Heart right ventricle (tissue), 16 donors: ENCODE results near the gene CLTCL1. TPM values are rescaled to one million over a fixed set of nuclear protein-coding genes. Genes with fewer than 3 reads are reported as not detected.
"Not testable (repeated sequence)": the region's sequence is repeated elsewhere in the genome, so short reads cannot be mapped to it uniquely, and the experiment has no call there.

Experiments
- ATAC-seq, 8 donors: fragments of 200-7000 bp; cut with Tn5 transposase; one replicate each; pipeline ENCODE4 v1.9.1; 2020; ENCODE audit warnings: mild to moderate bottlenecking in 8 of 8, moderate library complexity in 8 of 8, moderate number of reproducible peaks in 1 of 8
- DNase-seq, 2 donors: peaks; one replicate each; pipeline ENCODE4 v3.0.0-alpha.2; 2020
- H3K27ac ChIP-seq, 10 donors: fragments of 200-600 bp; sonication (generic) in 2 of 10; one replicate each; pipeline versions ENCODE4 v1.5.0 to v1.8.0; 2020 to 2022; ENCODE audit warnings: mild to moderate bottlenecking in 3 of 10
- H3K27me3 ChIP-seq, 7 donors: fragments of 200-600 bp; one replicate each; pipeline ENCODE4 v1.8.0; 2021 to 2022; ENCODE audit warnings: mild to moderate bottlenecking in 2 of 7
- H3K36me3 ChIP-seq, 9 donors: fragments of 200-600 bp; sonication (generic) in 1 of 9; one replicate each; pipeline versions ENCODE4 v1.5.0 to v1.8.0; 2020 to 2022; ENCODE audit warnings: mild to moderate bottlenecking in 2 of 9
- H3K4me1 ChIP-seq, 9 donors: fragments of 200-600 bp; sonication (generic) in 1 of 9; one replicate each; pipeline versions ENCODE4 v1.5.0 to v1.8.0; 2020 to 2022; ENCODE audit warnings: mild to moderate bottlenecking in 4 of 9
- H3K4me3 ChIP-seq, 10 donors: fragments of 200-600 bp; sonication (generic) in 2 of 10; one replicate each; pipeline versions ENCODE4 v1.5.0 to v1.8.0; 2020 to 2022; ENCODE audit warnings: mild to moderate bottlenecking in 7 of 10, moderate library complexity in 2 of 10
- H3K9me3 ChIP-seq, 11 donors: fragments of 200-600 bp in 10 of 11; sonication (generic) in 2 of 11; one replicate each; pipeline versions ENCODE4 v1.5.0 to v1.8.0; 2013 to 2022; ENCODE audit warnings: mild to moderate bottlenecking in 2 of 11, control low read depth in 1 of 11, moderate library complexity in 1 of 11
- CTCF ChIP-seq, 9 donors: fragments of 200-600 bp; sonication (generic) in 2 of 9; IDR thresholded peaks; one replicate each; pipeline versions ENCODE4 v1.5.0 to v1.8.0; 2021 to 2022; ENCODE audit warnings: antibody characterized with exemption in 9 of 9, mild to moderate bottlenecking in 5 of 9, moderate library complexity in 1 of 9
- WGBS, 2 donors: extraction: QIAGEN DNeasy Blood & Tissue Kit; methylation state at CpG; one replicate each; pipeline ENCODE4 v1.1.7; 2013; ENCODE audit warnings: inconsistent platforms in 1 of 2; 5-methylcytosine and 5-hydroxymethylcytosine counted together
- intact Hi-C, 10 donors: fragments of 100-400 bp; cut with DNase I; formaldehyde crosslinking; loops; one replicate each; pipeline versions ENCODE4 v1.11.1 to v1.14.2; 2022
- polyA plus RNA-seq, 2 donors: library from polyadenylated mRNA; stranded (reverse); fragments of 200-250 nt; gene quantifications; one replicate each; pipeline ENCODE4 v1.2.3, GENCODE V29; 2013
- total RNA-seq, 10 donors: library from RNA; stranded (reverse); fragmentation: NEBNext Ultra II Directional in 3 of 10; extraction: Animal tissue kit (Norgen Biotek cat#: 25700) in 3 of 10; gene quantifications; one replicate each; pipeline versions ENCODE4 v1.2.1 to v1.2.4, GENCODE V29; 2021 to 2023
- donor health status: Arrhythmogenic right ventricular cardiomyopathy.
- donor health status: ischemic (EF 13 %, LVEDD 7.1; RV severe dilation, severe dysfunction).
- donor health status: healthy with polysubstance abuse.
- donor health status: DM: no; HTN: yes; CAD: no.
- donor health status: DM: no; HTN: no; CAD: no.
- donor health status: ischemic (EF 25% LVEDD 6.9; RV normal size, moderate dysfunction).
- donor health status: ischemic (EF 25% LVEDD 5.7; RV mildly dilated, moderate dysfunction).
- donor health status: healthy.
- donor health status: DM: yes; HTN: yes; CAD: no.
- donor health status: Ischemic cardiomyopathy.
- donor health status: ischemic (EF 35%, LVEDD 5.7; RV mildly dilated, moderate dysfunction).
- donor health status: nonischemic (EF 11% LVEDD 7.7; RV severe dilation, severe dysfunction).
- donor health status: DM: yes; HTN: yes; CAD: no.
- donor health status: PGD.
- donor health status: ischemic (EF 29% LVEDD 5.4; RV normal size, mild dysfunction).
- donor health status: nonischemic (EF 23%, LVEDD 6.1; RV moderate dilation, normal function).

Gene CLTCL1
- total and polyA plus RNA-seq, 12 donors = 5.4 to 21.9 (median 13.1) TPM

GRCh38 chr22:19325296-19325948 lies 33.9 kb upstream of the CLTCL1 start:
- TF ChIP-seq CTCF (IDR thresholded peaks at IDR 0.05) = no peak
- H3K27ac ChIP-seq = no peak overlapping the region
- intact Hi-C loops = no loop called here
- H3K4me3 ChIP-seq = no peak overlapping the region
- peaks cover 0 to 19% (median 0%) of the 10 kb centered on the region in 11 donors for H3K9me3 ChIP-seq
- H3K27me3 ChIP-seq = no peaks in the 10 kb centered on the region
- no peaks in the 10 kb centered on the region for H3K4me1 ChIP-seq
- ATAC-seq (no peak), DNase-seq (no peak)
- WGBS, 2 donors = 90 to 94% methylated on average over 5 of the region's 5 CpGs
- H3K36me3 ChIP-seq = peaks cover 0 to 23% (median 12%) of the 10 kb centered on the region in 9 donors

DNA sequence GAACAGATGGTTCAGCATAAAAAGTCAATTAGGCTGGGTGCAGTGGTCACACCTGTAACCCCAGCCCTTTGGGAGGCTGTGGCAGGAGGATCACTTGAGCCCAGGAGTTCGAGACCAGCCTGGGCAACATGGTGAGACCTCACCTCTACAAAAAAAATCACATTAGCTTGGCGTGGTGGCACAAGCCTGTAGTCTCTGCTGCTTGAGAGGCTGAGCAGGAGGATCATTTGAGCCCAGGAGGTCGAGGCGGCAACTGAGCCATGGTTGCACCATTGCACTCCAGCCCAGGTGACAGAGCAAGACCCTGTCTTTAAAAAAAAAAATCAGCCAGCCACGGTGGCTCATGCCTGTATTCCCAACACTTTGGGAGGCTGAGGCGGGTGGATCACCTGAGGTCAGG lies 31.9 kb upstream of the CLTCL1 start:
- peaks cover 0 to 38% (median 0%) of the 10 kb centered on the region in 11 donors for H3K9me3 ChIP-seq
- H3K36me3 ChIP-seq, H3K27ac ChIP-seq, H3K4me1 ChIP-seq, intact Hi-C loops, ATAC-seq, DNase-seq, H3K27me3 ChIP-seq, H3K4me3 ChIP-seq: not testable (repeated sequence)
- WGBS, 2 donors = 92 to 93% methylated on average over 6 of the region's 6 CpGs

- no peak for ATAC-seq
- Histone ChIP-seq H3K9me3 (peaks cover 1 to 46% (median 5%) of the 10 kb centered on the region in 11 donors), H3K36me3 (no peaks in the 10 kb centered on the region), H3K27me3 (no peaks in the 10 kb centered on the region), H3K4me1 (no peaks in the 10 kb centered on the region), H3K4me3 (no peak overlapping the region), H3K27ac (no peak overlapping the region)
- TF ChIP-seq CTCF (IDR thresholded peaks at IDR 0.05) = no peak
- no peak for DNase-seq
- intact Hi-C loops = no loop called here
- 83 to 87% methylated on average over 2 of the region's 2 CpGs for WGBS, 2 donors
These were observed 30.2 kb upstream of the CLTCL1 start for GRCh38 chr22:19321757-19322156.

- intact Hi-C loops, ATAC-seq, H3K27ac ChIP-seq, DNase-seq, H3K36me3 ChIP-seq, H3K27me3 ChIP-seq, H3K4me3 ChIP-seq, H3K4me1 ChIP-seq: not testable (repeated sequence)
- peaks cover 3 to 62% (median 15%) of the 10 kb centered on the region in 11 donors for H3K9me3 ChIP-seq
- WGBS, 2 donors = 89 to 91% methylated on average over 8 of the region's 8 CpGs
These were observed 28.6 kb upstream of the CLTCL1 start for GRCh38 chr22:19320136-19320535.

- ATAC-seq = no peak
- no peak overlapping the region for H3K27ac ChIP-seq
- no peaks in the 10 kb centered on the region for H3K4me1 ChIP-seq
- TF ChIP-seq CTCF (IDR thresholded peaks at IDR 0.05) = no peak
- peaks cover 3 to 66% (median 15%) of the 10 kb centered on the region in 11 donors for H3K9me3 ChIP-seq
- DNase-seq = no peak
- intact Hi-C loops = no loop called here
- no peaks in the 10 kb centered on the region for H3K27me3 ChIP-seq
- H3K36me3 ChIP-seq = no peaks in the 10 kb centered on the region
- no peak overlapping the region for H3K4me3 ChIP-seq
These were observed 27.8 kb upstream of the CLTCL1 start for GRCh38 chr22:19319281-19319680.
